SK-N-MC (cell line): Measurements from ENCODE around the gene KIF16B.

Experiments used
- DNase-seq: peaks from one replicate; pipeline ENCODE4 v3.0.0-alpha.2; 2011; ENCODE audit warnings: low read depth, low spot score
- H3K27ac ChIP-seq: fragments of 200-600 bp; sonication (generic); 2 replicates; pipeline ENCODE4 v1.5.1; 2016; ENCODE audit warnings: mixed run types
- H3K36me3 ChIP-seq: fragments of 200-600 bp; sonication (generic); 2 replicates; pipeline ENCODE4 v1.6.1; 2017; ENCODE audit warnings: antibody characterized with exemption, low read length, mixed read lengths; ENCODE audit not compliant: insufficient read depth
- H3K4me3 ChIP-seq: fragments of 200-600 bp; sonication (generic); 2 replicates; pipeline ENCODE4 v1.5.1; 2016
- H3K9ac ChIP-seq: fragments of 200-600 bp; sonication (generic); 2 replicates; pipeline ENCODE4 v1.8.0; 2017; ENCODE audit warnings: mixed run types, mixed read lengths; ENCODE audit not compliant: insufficient read length
- H3K9me3 ChIP-seq: fragments of 200-600 bp; sonication (generic); 2 replicates; pipeline ENCODE4 v1.6.1; 2017; ENCODE audit warnings: low read depth, mild to moderate bottlenecking, antibody characterized with exemption, low read length, moderate library complexity, mixed read lengths
- EZH2 ChIP-seq: fragments of 200-600 bp; sonication (generic); IDR thresholded peaks from one replicate; pipeline ENCODE4 v1.6.1; 2017; ENCODE audit warnings: antibody characterized with exemption
- FOXP2 ChIP-seq: optimal IDR thresholded peaks from 2 replicates; pipeline ENCODE3; 2011; ENCODE audit warnings: mild to moderate bottlenecking, moderate library complexity; ENCODE audit not compliant: insufficient read depth; ENCODE audit errors: extremely low read length, control extremely low read depth
- POLR2AphosphoS5 ChIP-seq: IDR thresholded peaks from 2 replicates; pipeline ENCODE4 v1.6.1; 2012; ENCODE audit warnings: mild to moderate bottlenecking, low read depth, low read length, borderline replicate concordance

The KIF16B gene

GRCh38 chr20:16346956-16347355 lies 226.3 kb downstream of the KIF16B start:
- Histone ChIP-seq H3K36me3 (no peaks in the 10 kb centered on the region), H3K4me3 (no peak overlapping the region), H3K27ac (no peak overlapping the region), H3K9ac (no peak overlapping the region), H3K9me3 (no peaks in the 10 kb centered on the region)
- DNase-seq: no peak
- TF ChIP-seq EZH2: no peak
- TF ChIP-seq POLR2AphosphoS5: no peak
- no peak for TF ChIP-seq FOXP2

GRCh38 chr20:16337707-16338106 lies 235.5 kb downstream of the KIF16B start:
- 0 out of 2 replicates have a peak, but pooled peaks cover 4% of the 10 kb centered on the region for H3K36me3 ChIP-seq
- H3K9me3 ChIP-seq: no peaks in the 10 kb centered on the region
- no peak overlapping the region for H3K27ac ChIP-seq
- no peak overlapping the region for H3K9ac ChIP-seq
- DNase-seq: no peak
- no peak for TF ChIP-seq POLR2AphosphoS5
- no peak for TF ChIP-seq FOXP2
- TF ChIP-seq EZH2: no peak
- no peak overlapping the region for H3K4me3 ChIP-seq

- Histone ChIP-seq H3K9me3 (no peaks in the 10 kb centered on the region), H3K9ac (no peak overlapping the region), H3K4me3 (no peak overlapping the region), H3K36me3 (no peaks in the 10 kb centered on the region), H3K27ac (no peak overlapping the region)
- DNase-seq: no peak
- TF ChIP-seq POLR2AphosphoS5 (no peak), FOXP2 (no peak), EZH2 (no peak)
Measured at GRCh38 chr20:16327606-16328005, 245.6 kb downstream of the KIF16B start.

GRCh38 chr20:16321291-16321690 lies 252.0 kb downstream of the KIF16B start:
- DNase-seq: no peak
- no peak for TF ChIP-seq FOXP2
- TF ChIP-seq EZH2: no peak
- TF ChIP-seq POLR2AphosphoS5: no peak

GRCh38 chr20:16317445-16318362 lies 255.5 kb downstream of the KIF16B start:
- H3K4me3 ChIP-seq: no peak overlapping the region

More at GRCh38 chr20:16321291-16321690, 252.0 kb downstream of the KIF16B start:
- no peak overlapping the region for H3K4me3 ChIP-seq
- H3K9me3 ChIP-seq: no peaks in the 10 kb centered on the region
- H3K36me3 ChIP-seq: no peaks in the 10 kb centered on the region
- no peak overlapping the region for H3K9ac ChIP-seq
- peak overlapping the region; percentile 52 for H3K27ac ChIP-seq

GRCh38 chr20:16316513-16316912 lies 256.7 kb downstream of the KIF16B start:
- no peak for DNase-seq
- Histone ChIP-seq H3K27ac (no peak overlapping the region), H3K9me3 (no peaks in the 10 kb centered on the region), H3K36me3 (no peaks in the 10 kb centered on the region), H3K9ac (no peak overlapping the region), H3K4me3 (no peak overlapping the region)
- no peak for TF ChIP-seq POLR2AphosphoS5
- TF ChIP-seq EZH2: no peak
- TF ChIP-seq FOXP2: no peak

More at GRCh38 chr20:16317445-16318362, 255.5 kb downstream of the KIF16B start:
- Histone ChIP-seq H3K9ac (no peak overlapping the region), H3K36me3 (no peaks in the 10 kb centered on the region), H3K9me3 (no peaks in the 10 kb centered on the region), H3K27ac (no peak overlapping the region)
- no peak for DNase-seq
- TF ChIP-seq EZH2 (no peak), FOXP2 (no peak), POLR2AphosphoS5 (no peak)

GRCh38 chr20:16314748-16315159 lies 258.5 kb downstream of the KIF16B start:
- H3K4me3 ChIP-seq: no peak overlapping the region
- DNase-seq: no peak
- TF ChIP-seq EZH2: no peak
- no peak for TF ChIP-seq FOXP2
- TF ChIP-seq POLR2AphosphoS5: no peak

GRCh38 chr20:16314320-16314719 lies 258.9 kb downstream of the KIF16B start:
- Histone ChIP-seq H3K4me3 (no peak overlapping the region), H3K9ac (no peak overlapping the region), H3K27ac (no peak overlapping the region), H3K9me3 (no peaks in the 10 kb centered on the region), H3K36me3 (no peaks in the 10 kb centered on the region)
- DNase-seq: no peak
- TF ChIP-seq FOXP2: no peak
- no peak for TF ChIP-seq POLR2AphosphoS5
- no peak for TF ChIP-seq EZH2

More at GRCh38 chr20:16314748-16315159, 258.5 kb downstream of the KIF16B start:
- H3K9ac ChIP-seq: no peak overlapping the region
- no peaks in the 10 kb centered on the region for H3K9me3 ChIP-seq
- H3K27ac ChIP-seq: no peak overlapping the region
- H3K36me3 ChIP-seq: no peaks in the 10 kb centered on the region

- H3K9ac ChIP-seq: no peak overlapping the region
- TF ChIP-seq FOXP2 (no peak), POLR2AphosphoS5 (no peak), EZH2 (no peak)
- H3K9me3 ChIP-seq: no peaks in the 10 kb centered on the region
- H3K4me3 ChIP-seq: no peak overlapping the region
- no peaks in the 10 kb centered on the region for H3K36me3 ChIP-seq
- no peak for DNase-seq
- H3K27ac ChIP-seq: no peak overlapping the region
Measured at GRCh38 chr20:16313917-16314316, 259.3 kb downstream of the KIF16B start.
